Measurements from ENCODE around the gene THTPA.

THTPA gene

DNA sequence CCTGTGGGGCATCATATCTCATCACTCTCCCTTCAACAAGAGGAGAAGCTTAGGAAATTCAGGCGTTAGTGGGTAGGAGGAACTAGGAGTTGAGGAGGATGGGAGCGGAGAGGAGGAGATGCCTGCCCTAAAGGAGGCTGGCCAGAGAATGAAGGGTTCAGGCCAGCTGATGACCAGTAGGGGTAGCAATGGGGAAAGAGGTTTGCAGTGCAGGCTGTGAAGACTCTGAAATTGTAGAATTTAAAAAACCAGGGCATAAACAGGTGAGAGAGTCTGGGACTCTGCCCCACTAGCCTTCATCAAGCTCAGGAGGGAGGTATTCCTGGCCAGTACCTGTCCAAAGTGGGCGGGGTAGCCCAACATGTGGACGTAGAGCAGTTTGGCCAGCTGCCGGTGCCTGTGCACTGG is 10.7 kb downstream of the THTPA start:
- H3K4me3 ChIP-seq (ENCODE audit: low read depth, low read length): peak overlapping the region; percentile 83

GRCh38 chr14:23567186-23568020 is 11.3 kb downstream of the THTPA start, which contains the start of gene AP1G2:
TSS of gene AP1G2 (minus strand) at chr14:23567791. CDS start at chr14:23567314, 477 bp downstream.
- peak within 1 kb of the TSS; percentile 83 for H3K4me3 ChIP-seq (ENCODE audit: low read depth, low read length)

- no peak overlapping the region for H3K4me3 ChIP-seq (ENCODE audit: low read depth, low read length)
Measured at GRCh38 chr14:23568021-23568599, 12.0 kb downstream of the THTPA start.

DNA sequence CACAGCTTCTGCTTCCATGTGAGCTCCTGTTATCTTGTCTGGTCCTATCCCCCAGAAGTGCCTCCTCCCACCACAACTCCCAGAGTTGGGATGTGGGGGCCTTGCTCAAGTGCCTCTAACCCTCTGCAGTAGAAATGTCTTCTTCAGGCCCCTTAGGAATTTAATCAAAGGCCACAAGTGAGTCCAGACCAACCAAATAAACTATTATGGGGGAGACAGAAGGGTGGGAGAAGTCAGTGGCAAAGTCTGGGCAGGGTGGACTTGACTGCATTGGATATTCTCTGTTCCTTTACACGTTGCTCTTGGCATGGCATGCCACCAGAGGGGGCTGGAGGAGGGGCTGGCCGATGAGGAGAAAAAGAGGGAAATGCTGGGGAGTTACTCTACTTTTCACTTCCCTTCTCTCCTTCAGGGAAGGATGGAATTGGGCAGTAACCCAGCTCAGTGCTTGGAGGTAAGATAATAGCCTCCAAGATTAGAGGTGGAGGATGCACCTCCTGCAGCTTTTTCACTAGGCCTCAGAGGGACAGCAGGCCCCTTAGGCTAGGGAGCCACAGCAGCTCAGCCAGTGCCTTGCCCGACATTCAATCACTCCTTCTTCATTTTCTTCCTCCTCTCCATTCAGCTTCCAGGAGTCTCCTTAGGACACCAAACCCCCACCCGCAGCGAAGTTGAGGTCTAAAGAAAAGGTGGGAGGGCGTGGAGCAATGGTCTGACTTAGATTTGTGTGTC is 12.7 kb downstream of the THTPA start:
- no peak overlapping the region for H3K4me3 ChIP-seq (ENCODE audit: low read depth, low read length)

- no peak overlapping the region for H3K4me3 ChIP-seq (ENCODE audit: low read depth, low read length)
Measured at GRCh38 chr14:23569443-23570151, 13.5 kb downstream of the THTPA start.

GRCh38 chr14:23570806-23571483 is 14.9 kb downstream of the THTPA start:
- H3K4me3 ChIP-seq (ENCODE audit: low read depth, low read length): no peak overlapping the region

DNA sequence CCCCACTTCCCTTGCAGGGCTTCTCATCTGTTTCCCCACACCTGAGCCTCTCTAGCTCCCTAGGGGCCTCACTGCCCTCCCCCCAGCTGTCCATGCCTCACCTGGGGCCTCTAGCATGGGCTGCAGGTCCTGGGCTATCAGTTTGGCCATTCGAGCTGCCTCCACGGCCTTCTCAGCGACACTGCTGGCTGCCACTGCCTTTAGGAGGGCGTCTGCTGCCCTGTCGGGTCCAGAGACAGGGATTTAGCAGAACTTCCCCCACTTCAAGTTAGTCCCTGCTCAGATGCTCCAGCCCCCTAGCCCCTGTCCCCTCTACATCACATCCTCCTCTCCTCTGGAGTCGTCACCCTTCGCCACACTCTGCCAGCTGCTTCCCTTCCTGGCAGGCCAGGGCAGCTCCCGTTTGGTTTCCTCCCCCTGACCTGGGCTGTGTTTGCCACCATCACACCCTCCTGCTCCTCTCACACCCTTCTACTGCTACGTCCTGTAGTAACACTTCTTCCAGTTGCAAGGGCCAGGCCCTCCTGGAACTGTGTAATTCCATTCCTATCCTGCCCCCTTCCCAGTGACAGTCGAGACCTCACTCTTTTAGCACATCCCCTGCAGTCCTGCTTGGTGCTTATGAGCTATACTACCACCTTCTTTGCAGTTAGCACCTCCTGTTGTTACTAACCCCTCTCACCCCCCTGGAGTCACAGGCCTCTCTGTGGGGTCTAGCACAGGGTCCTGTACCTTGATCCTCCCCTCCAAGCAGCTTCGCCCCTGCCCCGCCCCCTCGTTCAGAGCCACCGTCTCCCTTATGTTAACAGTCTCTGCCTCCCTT is 15.8 kb downstream of the THTPA start:
- no peak overlapping the region for H3K4me3 ChIP-seq (ENCODE audit: low read depth, low read length)

DNA sequence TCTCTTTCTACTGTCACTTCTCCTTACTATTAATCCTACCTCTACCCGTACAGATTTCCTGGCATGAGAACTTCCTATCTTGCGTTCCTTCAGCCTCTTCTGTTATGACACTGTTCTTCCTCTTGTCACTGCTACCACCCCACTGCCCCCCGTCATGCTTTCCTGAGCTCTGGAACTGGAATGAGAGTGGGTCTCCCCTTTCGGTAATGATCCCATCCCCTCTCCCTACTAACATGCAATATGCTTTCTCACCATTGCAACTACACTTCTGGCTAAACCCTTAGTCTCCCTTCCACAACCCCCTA is 16.4 kb downstream of the THTPA start:
- no peak overlapping the region for H3K4me3 ChIP-seq (ENCODE audit: low read depth, low read length)

DNA sequence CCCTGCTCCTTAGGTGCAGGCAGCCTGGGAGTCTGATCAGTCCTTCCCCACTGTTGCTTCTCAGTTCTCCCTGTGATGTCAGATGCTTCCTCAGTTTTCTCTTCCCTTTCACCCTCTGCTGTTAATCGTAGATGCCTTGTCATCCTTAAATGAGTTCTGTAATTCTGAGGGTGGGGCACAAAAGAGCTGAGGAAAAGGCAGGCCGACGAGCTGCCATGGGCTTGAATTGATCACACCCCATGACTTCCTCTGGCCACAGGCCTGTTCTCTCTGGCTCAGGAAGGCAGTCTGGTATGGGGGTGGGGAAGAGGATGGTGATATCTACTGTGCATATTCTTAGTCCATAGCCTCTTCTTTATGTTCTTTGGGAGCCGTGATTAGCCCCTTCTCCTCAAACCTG is 16.8 kb downstream of the THTPA start:
- H3K4me3 ChIP-seq (ENCODE audit: low read depth, low read length): no peak overlapping the region

- no peak overlapping the region for H3K4me3 ChIP-seq (ENCODE audit: low read depth, low read length)
Measured at GRCh38 chr14:23573384-23574015, 17.4 kb downstream of the THTPA start.

DNA sequence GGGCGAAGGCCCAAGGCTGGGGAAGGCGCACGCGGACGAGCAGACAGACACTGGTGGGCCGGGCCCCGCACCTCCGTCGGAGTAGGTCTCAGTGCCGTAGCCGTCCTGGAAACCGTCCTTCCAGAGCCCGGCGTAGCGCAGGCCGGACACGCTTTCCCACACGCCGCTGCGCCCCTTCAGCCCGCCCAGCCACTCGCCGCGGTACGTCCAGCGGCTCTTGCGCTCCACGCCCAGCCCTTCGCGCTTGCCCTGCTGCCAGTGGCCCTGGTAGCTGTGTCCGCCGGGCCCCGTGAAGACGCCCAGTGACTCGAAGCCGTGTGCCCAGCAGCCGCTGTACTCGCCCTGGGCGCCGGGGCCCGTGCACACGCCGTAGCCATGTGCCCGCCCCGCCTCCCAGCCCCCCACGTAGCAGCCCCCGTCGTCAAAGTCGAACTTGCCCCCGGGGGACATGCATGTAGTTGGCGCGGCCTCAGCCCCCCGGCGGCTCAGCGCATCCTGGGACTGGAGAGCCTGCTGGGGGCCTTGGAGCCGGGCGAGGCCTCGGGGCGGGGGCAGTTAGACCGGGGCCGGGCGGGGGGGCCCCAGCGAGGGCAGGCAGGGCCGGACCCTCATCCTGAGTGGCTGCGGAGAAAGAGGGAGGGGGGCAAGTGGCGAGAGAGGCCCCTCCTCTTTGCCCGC is 21.1 kb downstream of the THTPA start:
- peak overlapping the region; percentile 45 for H3K4me3 ChIP-seq (ENCODE audit: low read depth, low read length)

DNA sequence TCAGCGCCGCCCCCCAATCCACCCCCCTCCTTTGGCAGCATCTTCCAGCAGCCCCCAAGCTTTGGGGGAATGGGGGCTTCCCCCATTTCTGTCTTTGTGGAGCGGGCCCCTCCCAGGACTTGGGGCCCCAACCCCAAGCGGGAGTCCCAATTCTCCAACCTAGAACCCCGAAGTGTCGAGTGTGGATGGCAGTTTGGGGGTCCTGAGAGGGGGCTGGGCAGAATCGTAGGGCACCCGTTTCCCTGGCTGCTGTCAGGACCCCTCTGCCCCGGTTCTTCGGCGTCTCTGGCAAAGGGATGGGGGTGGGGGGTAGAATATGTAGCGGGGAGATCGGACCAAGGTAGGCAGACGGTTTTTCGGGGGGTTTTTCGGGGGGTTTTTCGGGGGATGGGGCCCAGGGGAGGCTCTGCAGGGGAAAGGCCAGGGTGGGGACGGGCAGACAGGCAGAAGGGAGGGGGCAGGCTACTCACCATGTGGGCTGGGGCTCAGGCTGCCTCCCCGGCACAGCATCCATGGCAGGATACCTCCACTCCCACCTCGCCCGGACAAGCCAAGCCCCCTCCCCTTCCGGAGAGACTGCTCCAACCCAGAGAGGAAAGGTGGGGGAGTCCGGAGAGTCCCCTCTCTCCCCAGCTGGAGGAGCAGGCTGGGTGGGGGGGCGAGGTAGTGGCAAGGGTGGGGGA is 21.8 kb downstream of the THTPA start:
- H3K4me3 ChIP-seq (ENCODE audit: low read depth, low read length): peak overlapping the region; percentile 45

GRCh38 chr14:23578560-23579310 is 22.7 kb downstream of the THTPA start, which contains the start of gene JPH4:
TSS of gene JPH4 (minus strand) at chr14:23578790. CDS start at chr14:23577453, 1,337 bp downstream.
- H3K4me3 ChIP-seq (ENCODE audit: low read depth, low read length): peak within 1 kb of the TSS; percentile 45

DNA sequence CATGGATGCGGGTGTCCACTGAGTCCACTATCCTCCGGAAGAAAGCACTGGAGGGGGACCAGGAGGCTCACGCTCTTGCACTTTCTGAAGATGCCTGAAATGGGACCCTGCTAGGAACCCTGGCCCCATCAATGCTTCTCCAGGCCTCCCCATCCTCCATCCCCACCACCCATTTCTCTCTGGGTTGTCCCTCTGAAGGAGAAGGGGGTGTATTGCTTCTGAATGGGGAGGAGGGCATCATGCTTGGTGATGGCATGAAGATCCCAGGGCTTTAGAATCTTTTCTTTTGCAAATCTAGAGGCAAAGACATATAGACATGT is 23.2 kb downstream of the THTPA start:
- H3K4me3 ChIP-seq (ENCODE audit: low read depth, low read length): no peak overlapping the region

DNA sequence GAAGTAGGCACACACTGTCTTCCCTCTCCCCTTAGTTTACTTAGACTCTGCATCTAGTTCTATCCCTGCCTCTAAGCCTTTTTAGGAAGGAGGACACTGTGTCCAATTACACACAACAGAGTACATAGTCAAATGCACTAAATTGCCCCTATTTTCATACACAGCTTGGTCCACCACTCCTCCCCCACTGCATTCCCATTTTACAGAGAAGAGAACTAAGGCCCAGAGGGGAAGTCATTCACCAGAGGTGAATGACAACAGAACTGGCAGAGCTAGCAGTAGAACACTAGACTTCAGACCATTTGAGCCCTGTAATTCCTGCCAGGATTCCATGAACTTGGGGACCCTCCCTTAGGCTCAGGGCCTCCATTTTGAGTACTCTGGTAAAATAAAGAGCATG is 23.7 kb downstream of the THTPA start:
- no peak overlapping the region for H3K4me3 ChIP-seq (ENCODE audit: low read depth, low read length)

GRCh38 chr14:23580152-23580926 is 24.3 kb downstream of the THTPA start:
- no peak overlapping the region for H3K4me3 ChIP-seq (ENCODE audit: low read depth, low read length)

GRCh38 chr14:23580948-23581281 is 24.8 kb downstream of the THTPA start:
- no peak overlapping the region for H3K4me3 ChIP-seq (ENCODE audit: low read depth, low read length)

All from iPS-11a (cell line).